ENCODE data around the gene CD40. TPM values are rescaled to one million over a fixed set of nuclear protein-coding genes. Genes with fewer than 3 reads are reported as not detected.
A peak's percentile ranks its signal among the peaks of the same experiment; 100 is the strongest.

The CD40 gene
- total RNA-seq, 1 donor = 0.45 TPM

GRCh38 chr20:46113113-46113470 lies 5.0 kb upstream of the CD40 start:
- no peak for DNase-seq (ENCODE audit: low read depth)
- TF ChIP-seq CTCF (IDR thresholded peaks at IDR 0.05; ENCODE audit: insufficient read depth, low read length) = no peak
- no peak overlapping the region for H3K4me3 ChIP-seq (ENCODE audit: low read depth, low read length)

DNA sequence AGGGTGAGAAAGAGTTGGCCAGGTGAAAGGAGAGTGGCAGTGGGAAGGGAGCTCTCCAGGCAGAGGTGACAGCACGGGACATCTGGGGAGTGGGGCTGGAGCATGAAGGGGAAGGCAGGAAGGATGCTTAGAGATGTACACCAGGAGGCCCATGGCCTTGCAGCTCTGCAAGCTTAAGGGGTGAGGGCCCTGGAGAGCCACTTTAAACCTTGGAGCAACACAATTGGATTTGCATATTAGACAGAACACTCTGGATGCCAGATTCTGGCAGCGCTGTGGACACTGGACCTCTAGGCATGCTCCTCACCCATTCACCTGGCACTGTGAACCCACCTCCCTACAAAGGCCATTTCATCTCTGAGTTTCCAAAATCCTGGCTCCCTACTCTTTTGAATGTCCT lies 3.7 kb upstream of the CD40 start:
- no peak overlapping the region for H3K4me3 ChIP-seq (ENCODE audit: low read depth, low read length)

GRCh38 chr20:46118481-46119020 lies 437 bp downstream of the CD40 start:
- no peak for DNase-seq (ENCODE audit: low read depth)
- peak overlapping the region; percentile 57 for H3K4me3 ChIP-seq (ENCODE audit: low read depth, low read length)
- TF ChIP-seq CTCF (IDR thresholded peaks at IDR 0.05; ENCODE audit: insufficient read depth, low read length) = no peak

More for the DNA sequence above, 3.7 kb upstream of the CD40 start:
- no peak for DNase-seq (ENCODE audit: low read depth)
- TF ChIP-seq CTCF (IDR thresholded peaks at IDR 0.05; ENCODE audit: insufficient read depth, low read length) = no peak

GRCh38 chr20:46119028-46119546 lies 973 bp downstream of the CD40 start:
- DNase-seq (ENCODE audit: low read depth) = no peak
- H3K4me3 ChIP-seq (ENCODE audit: low read depth, low read length) = no peak overlapping the region
- TF ChIP-seq CTCF (IDR thresholded peaks at IDR 0.05; ENCODE audit: insufficient read depth, low read length) = no peak

DNA sequence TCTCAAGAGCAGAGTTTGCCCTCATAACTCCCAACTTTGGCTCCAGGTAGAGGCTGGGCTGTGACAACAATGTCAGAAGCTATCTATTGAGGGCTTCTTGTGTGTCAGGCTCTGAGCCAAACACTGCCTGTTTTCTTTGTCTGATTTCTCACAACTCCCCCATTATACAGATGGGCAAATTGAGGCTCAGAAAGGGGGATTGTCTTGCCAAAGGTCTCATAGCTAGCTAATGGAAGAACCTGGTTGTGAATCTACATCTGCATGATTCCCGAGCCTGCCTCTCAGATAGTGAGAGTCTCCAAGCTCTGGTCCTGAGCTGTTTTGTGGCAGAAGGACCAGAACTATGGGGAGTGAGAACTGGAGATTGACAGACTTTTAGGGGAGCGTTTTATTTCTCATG lies 1.4 kb downstream of the CD40 start:
- no peak for DNase-seq (ENCODE audit: low read depth)
- H3K4me3 ChIP-seq (ENCODE audit: low read depth, low read length) = no peak overlapping the region
- TF ChIP-seq CTCF (IDR thresholded peaks at IDR 0.05; ENCODE audit: insufficient read depth, low read length) = no peak

DNA sequence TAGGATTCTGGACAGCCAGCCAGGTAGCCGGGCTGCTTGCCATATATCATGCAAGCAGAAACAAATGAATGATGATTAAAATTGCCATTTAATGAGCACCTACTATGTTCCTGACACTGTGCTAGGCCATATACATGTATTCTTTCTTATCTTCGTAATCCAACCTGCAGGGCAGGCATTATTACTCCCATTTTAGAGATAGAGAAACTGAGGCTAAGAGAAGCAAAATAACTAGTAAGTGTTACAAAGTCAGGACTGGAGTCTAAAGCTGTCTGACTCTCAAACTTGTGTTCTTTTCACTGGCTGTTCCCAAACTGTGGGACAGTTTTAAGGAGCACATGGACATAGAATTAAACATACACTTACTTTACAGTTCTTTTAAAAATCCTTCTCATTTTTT lies 2.0 kb downstream of the CD40 start:
- TF ChIP-seq CTCF (IDR thresholded peaks at IDR 0.05; ENCODE audit: insufficient read depth, low read length) = no peak
- no peak overlapping the region for H3K4me3 ChIP-seq (ENCODE audit: low read depth, low read length)
- DNase-seq (ENCODE audit: low read depth) = no peak
